ENCODE measurements around the gene UTF1.
"Not testable (repeated sequence)": the region's sequence is repeated elsewhere in the genome, so short reads cannot be mapped to it uniquely, and the experiment has no call there.

The UTF1 gene

DNA sequence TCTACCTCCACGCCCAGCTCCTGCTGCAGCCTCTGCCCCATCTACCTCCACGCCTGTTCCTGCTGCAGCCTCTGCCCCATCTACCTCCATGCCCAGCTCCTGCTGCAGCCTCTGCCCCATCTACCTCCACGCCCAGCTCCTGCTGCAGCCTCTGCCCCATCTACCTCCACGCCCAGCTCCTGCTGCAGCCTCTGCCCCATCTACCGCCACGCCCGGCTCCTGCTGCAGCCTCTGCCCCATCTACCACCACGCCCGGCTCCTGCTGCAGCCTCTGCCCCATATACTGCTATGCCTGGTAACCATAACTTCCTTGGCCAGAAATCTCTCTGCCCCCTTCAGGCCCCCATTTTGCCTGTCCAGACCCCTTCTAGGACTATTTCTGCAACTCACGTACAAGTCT lies 35.0 kb downstream of the UTF1 start:
- not testable (repeated sequence) for DNase-seq (ENCODE audit: low spot score)

DNA sequence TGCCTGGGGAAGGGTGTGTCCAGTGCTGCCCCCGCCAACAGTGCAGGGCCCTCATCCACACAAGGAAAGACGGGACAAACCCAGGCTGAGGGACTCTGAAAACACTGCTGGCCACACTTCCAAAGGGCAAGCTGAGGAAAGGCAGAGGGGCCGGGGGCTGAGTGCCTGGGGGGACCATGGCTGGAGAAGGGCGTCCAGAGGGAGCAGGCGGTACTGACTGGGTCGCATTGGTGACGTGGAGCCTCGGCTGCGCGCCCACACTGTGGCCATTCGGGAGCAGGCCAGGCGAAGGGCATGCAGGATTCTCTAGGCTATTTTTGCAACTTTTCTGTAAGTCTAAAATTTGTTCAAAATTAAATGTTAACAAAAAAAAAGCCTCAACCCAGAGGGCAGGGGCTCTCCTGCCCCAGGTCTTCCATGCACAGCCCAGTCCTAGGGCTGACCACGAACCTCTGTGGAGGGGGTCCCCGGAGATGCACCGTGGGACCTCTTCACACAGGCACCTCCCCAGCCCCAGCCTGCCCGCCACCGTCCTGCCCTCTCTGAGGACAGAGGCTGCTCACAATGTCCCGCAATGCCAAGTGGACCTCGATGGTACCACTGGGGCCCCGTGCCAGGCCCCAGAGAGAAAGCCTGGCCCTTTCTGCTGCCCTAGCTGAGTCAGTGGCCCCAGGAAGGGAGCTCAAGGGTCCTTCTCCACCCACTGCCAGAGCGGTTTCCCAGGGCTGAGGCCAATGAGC lies 36.2 kb downstream of the UTF1 start:
- DNase-seq (ENCODE audit: low spot score) = no peak

- no peak for DNase-seq (ENCODE audit: low spot score)
Measured at GRCh38 chr10:133267293-133267692, 37.3 kb downstream of the UTF1 start.

DNA sequence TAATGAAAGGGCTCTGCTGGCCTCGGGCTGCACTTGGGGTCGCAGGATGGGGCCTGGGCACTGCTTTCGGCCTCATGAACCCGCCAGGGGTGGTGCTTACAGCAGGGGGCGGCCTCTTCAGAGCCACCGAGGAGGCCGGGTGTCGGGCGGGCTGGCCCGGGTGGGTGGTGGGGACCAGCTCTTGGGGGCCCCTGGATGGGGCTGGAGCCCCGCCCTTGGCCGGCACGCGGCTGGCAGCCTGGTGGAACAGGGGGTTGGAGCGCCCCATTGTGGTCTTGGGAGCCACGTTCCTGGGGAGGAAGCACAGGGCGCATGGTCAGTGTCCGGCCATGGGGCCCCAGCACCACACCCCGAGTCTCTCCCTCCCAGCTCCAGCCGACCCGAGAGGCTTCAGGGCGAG lies 37.8 kb downstream of the UTF1 start:
- no peak for DNase-seq (ENCODE audit: low spot score)

DNA sequence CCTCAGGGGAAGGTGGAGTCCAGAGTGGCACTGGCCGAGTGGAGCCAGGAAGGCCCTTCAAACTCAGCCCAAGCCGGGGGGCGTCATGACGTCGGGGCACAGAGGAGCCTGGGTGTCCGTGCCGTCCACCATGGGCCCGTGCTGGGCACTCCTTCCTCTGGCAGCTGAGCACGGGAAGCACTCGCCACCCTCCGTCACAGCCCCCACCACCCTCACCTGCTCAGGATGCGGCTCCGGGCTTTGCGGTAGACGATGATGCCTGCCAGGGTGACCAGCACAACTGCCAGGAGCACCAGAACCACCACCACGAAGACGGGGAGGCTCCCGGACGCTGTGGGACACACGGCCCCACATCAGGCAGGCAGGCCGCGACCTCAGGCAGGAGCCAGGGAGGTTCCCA lies 38.5 kb downstream of the UTF1 start:
- no peak for DNase-seq (ENCODE audit: low spot score)

DNA sequence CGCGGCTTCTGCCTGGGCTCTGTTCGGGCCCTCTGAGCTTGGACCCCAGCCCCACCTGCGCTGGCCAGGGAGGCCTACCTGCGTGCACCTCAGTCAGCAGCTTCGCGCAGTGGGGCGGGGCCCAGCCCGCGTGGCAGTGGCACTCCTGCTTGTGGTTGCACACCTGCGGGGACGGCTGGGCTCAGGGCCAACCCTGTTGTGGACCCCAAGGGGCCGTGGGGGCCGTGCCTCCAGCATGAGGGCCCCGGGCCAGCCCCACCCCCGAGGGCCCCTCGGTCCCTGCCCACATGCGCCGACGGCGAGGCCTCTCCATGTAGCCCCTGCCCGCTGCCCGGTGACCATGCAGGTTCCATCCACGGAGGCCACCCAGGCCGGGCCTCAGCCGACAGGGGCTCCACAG lies 39.4 kb downstream of the UTF1 start:
- no peak for DNase-seq (ENCODE audit: low spot score)

- DNase-seq (ENCODE audit: low spot score) = no peak
Measured at GRCh38 chr10:133270204-133270603, 40.2 kb downstream of the UTF1 start.

GRCh38 chr10:133270773-133271297 lies 40.8 kb downstream of the UTF1 start:
- DNase-seq (ENCODE audit: low spot score) = no peak

- DNase-seq (ENCODE audit: low spot score) = no peak
Measured at GRCh38 chr10:133271521-133272300, 41.7 kb downstream of the UTF1 start.

GRCh38 chr10:133272301-133272963 lies 42.4 kb downstream of the UTF1 start:
- no peak for DNase-seq (ENCODE audit: low spot score)

GRCh38 chr10:133272964-133273420 lies 43.0 kb downstream of the UTF1 start:
- DNase-seq (ENCODE audit: low spot score) = no peak

DNA sequence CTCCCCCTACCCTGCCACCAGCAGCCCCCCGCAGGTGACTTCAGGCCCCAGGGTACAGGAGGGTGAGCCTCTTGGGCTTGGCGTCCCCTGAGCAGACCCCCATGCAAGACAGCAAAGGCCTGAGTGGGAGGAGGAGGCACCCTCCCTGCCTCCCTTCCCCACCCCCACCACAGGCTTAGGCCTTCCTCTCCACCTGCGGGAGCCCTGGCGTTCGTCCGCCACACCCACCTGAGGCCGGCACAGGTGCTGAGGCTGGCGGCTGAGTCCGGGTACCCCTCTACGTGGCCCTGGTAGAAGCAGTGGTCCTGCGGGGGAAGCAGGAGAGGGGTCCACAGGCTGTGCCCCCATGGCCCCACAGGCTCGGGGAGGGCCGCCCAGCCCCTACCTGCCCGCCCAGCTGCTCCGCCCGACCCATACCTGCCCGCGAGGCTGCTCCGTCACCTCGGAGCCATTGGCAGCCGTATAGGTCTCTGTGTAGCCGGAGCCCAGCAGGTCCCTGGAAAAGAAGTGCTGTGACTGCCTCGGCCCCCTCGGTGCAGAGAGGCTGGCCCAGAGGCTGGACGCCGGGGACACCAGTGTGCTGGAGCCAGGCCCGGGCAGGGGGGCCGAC lies 43.6 kb downstream of the UTF1 start:
- no peak for DNase-seq (ENCODE audit: low spot score)

DNA sequence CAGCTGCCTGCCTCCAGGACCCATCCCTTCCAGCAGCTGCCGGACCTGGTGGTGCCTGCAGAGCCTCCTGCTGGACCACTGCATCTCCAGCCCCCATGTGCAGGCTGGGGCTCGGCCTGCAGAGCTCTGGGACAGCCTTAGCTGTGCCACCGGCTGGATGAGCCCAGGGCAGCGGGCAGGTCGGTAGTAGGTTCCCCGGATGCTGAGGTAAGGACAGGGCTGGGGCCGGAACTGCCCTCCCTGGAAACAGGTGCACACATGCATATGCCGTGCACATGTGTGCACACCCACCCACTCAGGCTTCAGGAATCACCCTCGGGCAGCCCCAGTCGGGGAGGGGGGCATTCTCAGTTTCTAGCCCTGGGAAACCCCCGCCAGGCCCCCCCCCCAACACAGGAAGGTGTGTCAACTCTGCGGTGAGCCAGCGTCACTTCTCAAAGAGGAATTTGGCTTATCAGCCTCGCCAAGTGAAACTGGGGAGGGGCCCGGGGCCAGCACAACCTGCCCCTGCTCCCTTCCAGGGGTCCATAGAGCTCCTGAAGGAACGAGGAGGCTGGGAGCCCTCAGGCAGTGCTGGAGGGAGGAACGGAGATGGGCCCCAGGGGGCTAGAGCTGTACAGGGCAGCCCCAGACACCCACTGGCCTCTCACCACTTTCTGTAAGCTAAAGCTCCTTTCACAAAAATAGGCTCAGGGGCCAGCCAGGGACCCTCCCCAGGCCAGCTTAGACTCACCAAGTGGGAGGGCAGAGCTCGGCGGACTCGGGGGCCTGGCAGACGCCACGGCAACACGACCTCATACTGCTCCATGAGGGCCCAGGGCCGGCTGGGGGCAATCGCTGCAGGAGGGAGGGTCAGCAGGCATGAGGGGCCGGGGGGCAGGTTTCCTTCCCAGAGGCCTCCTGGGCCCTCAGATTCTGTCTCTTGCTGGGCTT lies 45.0 kb downstream of the UTF1 start:
- DNase-seq (ENCODE audit: low spot score) = no peak

- no peak for DNase-seq (ENCODE audit: low spot score)
Measured at GRCh38 chr10:133275684-133276092, 45.7 kb downstream of the UTF1 start.

- DNase-seq (ENCODE audit: low spot score) = no peak
Measured at GRCh38 chr10:133276100-133276434, 46.0 kb downstream of the UTF1 start.

DNA sequence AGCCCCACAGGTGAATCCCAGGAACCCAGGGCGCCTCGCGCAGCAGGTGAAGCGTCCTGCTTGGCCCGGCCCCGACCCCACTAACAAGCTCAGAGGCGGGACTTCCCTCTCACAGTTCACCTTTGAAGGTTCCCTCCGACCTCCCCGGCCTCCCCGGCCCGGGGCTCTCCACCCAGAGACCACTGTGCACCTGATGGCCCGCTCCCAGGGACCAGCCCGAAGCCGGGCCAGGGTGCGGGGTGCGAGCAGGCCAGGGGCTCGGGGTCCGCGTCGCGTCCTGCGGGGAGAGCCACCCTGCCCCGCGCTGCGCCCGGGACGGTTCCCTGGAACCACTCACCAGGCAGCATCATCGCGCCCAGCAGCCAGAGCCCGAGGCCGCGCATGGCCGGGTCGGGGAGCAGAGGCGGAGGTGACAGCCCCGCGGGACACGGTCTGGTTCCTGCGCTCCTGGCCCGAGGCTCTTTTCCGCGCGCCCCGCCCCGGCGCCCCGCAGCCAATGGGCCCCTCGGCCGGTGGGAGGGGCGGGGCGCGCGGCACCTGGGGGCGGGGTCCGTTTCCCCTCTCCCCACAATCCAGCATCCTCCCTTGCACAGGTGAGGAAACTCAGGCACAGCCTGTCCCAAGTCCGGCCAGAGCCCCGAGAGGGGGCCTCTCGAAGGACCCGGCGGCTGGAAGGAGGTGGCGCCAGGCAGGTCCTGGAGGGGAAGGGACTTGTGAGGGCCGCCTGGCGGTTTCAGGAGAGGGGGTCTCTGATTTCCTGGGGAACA lies 46.6 kb downstream of the UTF1 start, which contains the start of gene ADAM8:
Gene ADAM8, minus strand, starts transcription at position 434 of the 767 bp plus-strand sequence. Its CDS starts 51 bp downstream, at position 383.
- no peak for DNase-seq (ENCODE audit: low spot score)

- no peak for DNase-seq (ENCODE audit: low spot score)
Measured at GRCh38 chr10:133277277-133277992, 47.4 kb downstream of the UTF1 start.

GRCh38 chr10:133277993-133278576 lies 48.1 kb downstream of the UTF1 start:
- DNase-seq (ENCODE audit: low spot score) = no peak

GRCh38 chr10:133278577-133279265 lies 48.7 kb downstream of the UTF1 start:
- DNase-seq (ENCODE audit: low spot score) = peak; percentile 36
